Smooth muscle cell (in vitro differentiated cells): ENCODE results near the gene GSAP. TPM values are rescaled to one million over a fixed set of nuclear protein-coding genes. Genes with fewer than 3 reads are reported as not detected.

ENCODE experiments used
- DNase-seq: peaks from one replicate; lab custom pipeline; 2025; ENCODE audit not compliant: unreplicated experiment; lab: John Stamatoyannopoulos, UW
- H2AFZ ChIP-seq: fragments of 200-600 bp; sonication (generic); 2 replicates; pipeline ENCODE4 v1.6.0; 2016; ENCODE audit warnings: antibody characterized with exemption, low read depth, mild to moderate bottlenecking
- H3F3A ChIP-seq: fragments of 200-600 bp; sonication (generic); 2 replicates; pipeline ENCODE4 v1.6.0; 2017; ENCODE audit warnings: antibody characterized with exemption, low read depth
- H3K27ac ChIP-seq: fragments of 200-600 bp; sonication (generic); 2 replicates; pipeline ENCODE4 v1.5.1; 2016; ENCODE audit warnings: low read depth, mild to moderate bottlenecking
- H3K27me3 ChIP-seq: fragments of 200-600 bp; sonication (generic); 2 replicates; pipeline ENCODE4 v1.6.1; 2016; ENCODE audit warnings: low read depth, mild to moderate bottlenecking
- H3K36me3 ChIP-seq: fragments of 200-600 bp; sonication (generic); 2 replicates; pipeline ENCODE4 v1.5.1; 2016; ENCODE audit warnings: low read depth
- H3K4me1 ChIP-seq: fragments of 200-600 bp; sonication (generic); 2 replicates; pipeline ENCODE4 v1.5.1; 2016; ENCODE audit warnings: low read depth
- H3K4me2 ChIP-seq: fragments of 200-600 bp; sonication (generic); 2 replicates; pipeline ENCODE4 v1.6.0; 2016; ENCODE audit warnings: mild to moderate bottlenecking
- H3K4me3 ChIP-seq: fragments of 200-600 bp; sonication (generic); 2 replicates; pipeline ENCODE4 v1.5.1; 2016; ENCODE audit warnings: mild to moderate bottlenecking
- H3K79me2 ChIP-seq: fragments of 200-600 bp; sonication (generic); 2 replicates; pipeline ENCODE4 v1.6.0; 2016; ENCODE audit warnings: low read depth, mild to moderate bottlenecking
- H3K9ac ChIP-seq: fragments of 200-600 bp; sonication (generic); 2 replicates; pipeline ENCODE4 v1.6.0; 2016; ENCODE audit warnings: low read depth
- H3K9me3 ChIP-seq: fragments of 200-600 bp; sonication (generic); replicated peaks from 2 replicates; pipeline ENCODE4 v1.5.1; 2016; ENCODE audit warnings: low read depth
- H4K20me1 ChIP-seq: fragments of 200-600 bp; sonication (generic); 2 replicates; pipeline ENCODE4 v1.6.0; 2016; ENCODE audit warnings: low read depth
- CTCF ChIP-seq: fragments of 200-600 bp; sonication (generic); IDR thresholded peaks from 2 replicates; pipeline ENCODE4 v1.5.1; 2017; ENCODE audit warnings: borderline replicate concordance, mild to moderate bottlenecking, antibody characterized with exemption; ENCODE audit not compliant: insufficient read depth, poor library complexity, severe bottlenecking
- WGBS: methylation state at CpG from one replicate; pipeline ENCODE4 v1.1.7; 2016; ENCODE audit warnings: low lambda C conversion rate; 5-methylcytosine and 5-hydroxymethylcytosine counted together
- polyA plus RNA-seq: library from polyadenylated mRNA; unstranded; fragments of >200 nt; fragmentation: Nextera tagmentation; extraction: Ambion mirVana; gene quantifications from 2 replicates; pipeline ENCODE4 v1.2.1, GENCODE V29; 2016
- total RNA-seq: library from RNA; depleted of rRNA; stranded (reverse); fragments of >200 nt; gene quantifications from 2 replicates; pipeline ENCODE4 v1.2.3, GENCODE V29; 2014

The GSAP gene
- total and polyA plus RNA-seq, 2 experiments from 2014 or later = 0.45 to 0.94 TPM

- no peak for DNase-seq
- Histone ChIP-seq H3K9me3 (no peaks in the 10 kb centered on the region), H3K27me3 (no peaks in the 10 kb centered on the region), H3K27ac (no peak overlapping the region), H4K20me1 (no peaks in the 10 kb centered on the region), H3F3A (no peaks in the 10 kb centered on the region), H3K4me3 (no peak overlapping the region), H2AFZ (no peak overlapping the region), H3K79me2 (no peaks in the 10 kb centered on the region), H3K36me3 (no peaks in the 10 kb centered on the region), H3K4me1 (no peaks in the 10 kb centered on the region), H3K4me2 (no peak overlapping the region), H3K9ac (no peak overlapping the region)
- 69% methylated on average over 7 of the region's 7 CpGs for WGBS
- no peak for TF ChIP-seq CTCF
Observed at GRCh38 chr7:77386165-77386822, 29.9 kb downstream of the GSAP start.

DNA sequence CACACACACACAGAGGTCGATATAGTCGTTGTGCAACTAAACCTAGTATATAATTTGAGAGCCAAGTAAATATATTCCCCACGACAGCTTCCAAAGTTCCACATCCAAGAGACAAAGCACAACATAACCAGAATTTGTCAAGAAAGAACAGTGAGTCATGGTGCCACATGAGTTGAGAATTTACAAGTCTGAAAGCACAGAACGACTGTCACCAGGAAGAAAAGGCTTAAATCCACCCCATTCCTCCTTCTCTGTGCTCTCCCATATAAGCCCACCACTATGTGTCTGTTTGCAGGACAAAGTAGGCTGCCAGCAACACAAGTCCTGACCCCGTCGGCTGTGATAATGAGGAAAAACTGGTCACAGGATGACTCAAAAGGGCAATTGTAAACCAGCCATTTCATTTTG lies 32.8 kb downstream of the GSAP start:
- no peak for TF ChIP-seq CTCF
- Histone ChIP-seq H3K4me2 (peak overlapping the region; percentile 73), H3K27me3 (peaks cover 9% of the 10 kb centered on the region), H3K4me1 (no peaks in the 10 kb centered on the region), H3K79me2 (no peaks in the 10 kb centered on the region), H2AFZ (peak overlapping the region; percentile 86), H3K27ac (peak overlapping the region; percentile 54), H4K20me1 (no peaks in the 10 kb centered on the region), H3K4me3 (no peak overlapping the region), H3K9ac (peak overlapping the region; percentile 2), H3K9me3 (no peaks in the 10 kb centered on the region), H3K36me3 (no peaks in the 10 kb centered on the region), H3F3A (no peaks in the 10 kb centered on the region)
- WGBS = 31% methylated on average over 6 of the region's 6 CpGs
- DNase-seq = no peak

DNA sequence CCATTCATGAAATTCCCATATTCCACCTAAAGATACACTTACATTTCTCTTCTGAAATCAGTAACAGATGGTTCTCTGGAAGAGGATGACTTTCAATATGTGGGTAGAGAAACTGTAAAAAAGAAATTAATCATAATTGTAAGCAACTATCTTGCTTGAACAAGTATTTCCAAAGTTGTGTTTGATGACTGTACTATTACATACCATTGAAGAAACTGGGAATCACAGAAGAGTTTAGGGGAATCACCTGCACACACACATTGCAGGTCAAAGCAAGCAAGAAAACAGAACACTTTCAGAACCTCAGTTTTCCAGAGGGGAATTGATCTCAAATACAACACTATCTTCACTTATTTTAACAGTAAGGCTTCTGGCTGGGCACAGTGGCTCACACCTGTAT lies 33.6 kb downstream of the GSAP start:
- H3K4me3 ChIP-seq = no peak overlapping the region
- no peak overlapping the region for H3K4me2 ChIP-seq
- H3F3A ChIP-seq = no peaks in the 10 kb centered on the region
- H3K9ac ChIP-seq = no peak overlapping the region
- no peak overlapping the region for H3K27ac ChIP-seq
- no peak overlapping the region for H2AFZ ChIP-seq
- no peak for TF ChIP-seq CTCF
- H4K20me1 ChIP-seq = no peaks in the 10 kb centered on the region
- no peaks in the 10 kb centered on the region for H3K4me1 ChIP-seq
- no peaks in the 10 kb centered on the region for H3K79me2 ChIP-seq
- H3K36me3 ChIP-seq = no peaks in the 10 kb centered on the region
- no peaks in the 10 kb centered on the region for H3K9me3 ChIP-seq
- H3K27me3 ChIP-seq = peaks cover 9% of the 10 kb centered on the region
- no peak for DNase-seq

DNA sequence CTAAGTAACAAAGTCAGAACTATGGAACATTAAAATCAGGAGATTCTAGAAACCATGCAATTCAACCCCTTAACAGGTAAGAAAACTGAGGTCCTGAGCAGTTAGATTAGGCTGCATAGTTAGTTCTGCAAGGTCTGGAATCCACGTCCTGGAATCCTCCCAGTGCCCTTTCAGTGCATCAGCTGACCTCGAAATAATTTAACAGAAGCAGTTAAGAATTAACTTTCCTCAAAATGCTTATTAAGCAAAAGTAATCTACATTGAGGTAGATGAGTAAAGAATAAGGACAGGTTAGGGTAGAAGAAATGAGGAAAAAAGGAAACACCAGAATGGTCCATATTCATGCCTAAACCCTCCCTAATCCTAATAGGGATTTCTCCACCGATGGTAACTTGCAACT lies 37.6 kb downstream of the GSAP start:
- Histone ChIP-seq H3K27ac (no peak overlapping the region), H3K27me3 (peaks cover 9% of the 10 kb centered on the region), H4K20me1 (no peaks in the 10 kb centered on the region), H3K9ac (no peak overlapping the region), H2AFZ (no peak overlapping the region), H3K4me1 (no peaks in the 10 kb centered on the region), H3K9me3 (no peaks in the 10 kb centered on the region), H3F3A (no peaks in the 10 kb centered on the region), H3K79me2 (no peaks in the 10 kb centered on the region), H3K36me3 (no peaks in the 10 kb centered on the region), H3K4me2 (no peak overlapping the region), H3K4me3 (no peak overlapping the region)
- no peak for TF ChIP-seq CTCF
- DNase-seq = no peak
- 84% methylated on average over 3 of the region's 3 CpGs for WGBS
